ENCODE measurements around the gene TCEA2.

The TCEA2 gene

GRCh38 chr20:64099086-64099786, 36.2 kb downstream of the TCEA2 start:
- no peak for FAIRE-seq

GRCh38 chr20:64099880-64100565, 37.0 kb downstream of the TCEA2 start:
- FAIRE-seq = no peak

GRCh38 chr20:64100566-64100888, 37.5 kb downstream of the TCEA2 start:
- no peak for FAIRE-seq

DNA sequence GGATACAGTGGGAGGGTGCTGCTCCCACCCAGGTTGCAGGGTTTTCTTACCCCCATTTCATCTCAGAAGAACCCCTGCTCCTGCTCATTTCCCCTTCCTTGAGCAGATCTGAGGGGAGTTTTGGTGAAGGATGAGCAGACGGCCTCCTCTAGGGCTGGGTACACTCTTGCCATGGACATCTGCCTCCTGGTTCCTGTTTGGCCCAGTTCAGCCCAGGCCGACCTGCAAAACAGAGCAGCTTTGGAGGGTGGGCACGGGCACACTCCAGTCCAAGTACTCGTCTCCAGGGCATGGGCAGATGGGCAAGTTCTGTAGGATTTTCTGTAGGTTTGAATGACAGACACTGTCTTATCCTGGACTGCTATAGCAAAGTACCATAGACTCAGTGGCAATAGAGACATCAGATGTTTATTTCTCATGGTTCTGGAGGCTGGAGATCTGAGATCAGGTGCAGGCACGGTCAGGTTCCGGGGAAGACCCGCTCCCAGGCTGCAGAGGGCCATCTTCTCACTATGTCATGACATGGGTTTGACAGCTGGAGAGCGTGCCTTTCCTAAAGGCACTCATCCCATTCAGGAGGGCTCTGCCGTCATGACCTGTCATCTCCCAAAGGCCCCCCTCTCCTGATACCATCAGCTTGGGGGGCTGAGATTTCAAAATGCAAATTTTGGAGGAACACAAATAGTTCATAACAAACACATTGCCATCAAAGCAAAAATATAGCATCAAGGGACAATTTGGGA, 38.1 kb downstream of the TCEA2 start:
- FAIRE-seq = no peak

DNA sequence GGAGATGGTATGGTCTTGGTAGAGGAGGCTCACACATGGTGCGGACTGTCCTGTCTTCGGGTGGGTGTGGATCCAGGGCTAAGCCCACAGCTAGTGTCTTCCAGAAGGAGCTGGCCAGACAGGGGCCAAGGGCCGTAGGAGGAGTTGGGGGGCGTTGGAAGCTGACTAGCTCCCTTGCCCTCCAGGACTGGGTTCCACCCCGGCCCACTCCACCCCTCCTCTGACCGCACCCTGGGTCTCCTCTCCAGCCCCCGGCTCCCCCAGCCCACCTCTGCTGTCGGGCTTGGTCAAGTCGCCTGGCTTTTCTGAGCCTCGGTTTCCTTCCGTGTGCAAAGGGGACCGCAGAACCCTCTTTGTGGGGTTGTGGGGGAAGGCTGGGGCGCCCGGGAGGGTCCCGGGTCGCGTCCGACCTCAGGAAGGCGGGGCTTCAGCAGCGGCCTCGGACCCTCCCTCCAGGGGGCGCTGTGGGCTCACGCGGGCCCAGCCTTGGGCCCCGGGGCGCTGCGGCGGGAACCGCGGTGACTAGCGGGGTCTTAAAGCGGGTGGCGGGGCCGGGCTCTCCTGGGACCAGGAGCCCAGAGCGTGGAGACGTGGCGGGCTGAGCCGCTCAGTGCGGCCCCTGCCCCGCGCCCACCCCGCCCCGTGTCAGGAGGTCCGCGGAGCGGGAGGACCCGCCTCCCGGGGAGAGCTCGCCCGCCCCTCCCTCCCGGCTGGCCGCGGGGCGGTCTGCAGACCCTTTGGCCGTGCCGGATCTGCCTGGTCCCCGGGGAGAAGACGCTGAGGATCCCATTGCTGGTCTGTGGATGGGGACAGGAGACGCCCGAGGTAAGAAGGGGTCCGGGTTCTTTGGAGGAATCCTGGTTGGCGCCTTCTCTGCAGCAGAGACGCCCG, 39.0 kb downstream of the TCEA2 start:
- no peak for FAIRE-seq

DNA sequence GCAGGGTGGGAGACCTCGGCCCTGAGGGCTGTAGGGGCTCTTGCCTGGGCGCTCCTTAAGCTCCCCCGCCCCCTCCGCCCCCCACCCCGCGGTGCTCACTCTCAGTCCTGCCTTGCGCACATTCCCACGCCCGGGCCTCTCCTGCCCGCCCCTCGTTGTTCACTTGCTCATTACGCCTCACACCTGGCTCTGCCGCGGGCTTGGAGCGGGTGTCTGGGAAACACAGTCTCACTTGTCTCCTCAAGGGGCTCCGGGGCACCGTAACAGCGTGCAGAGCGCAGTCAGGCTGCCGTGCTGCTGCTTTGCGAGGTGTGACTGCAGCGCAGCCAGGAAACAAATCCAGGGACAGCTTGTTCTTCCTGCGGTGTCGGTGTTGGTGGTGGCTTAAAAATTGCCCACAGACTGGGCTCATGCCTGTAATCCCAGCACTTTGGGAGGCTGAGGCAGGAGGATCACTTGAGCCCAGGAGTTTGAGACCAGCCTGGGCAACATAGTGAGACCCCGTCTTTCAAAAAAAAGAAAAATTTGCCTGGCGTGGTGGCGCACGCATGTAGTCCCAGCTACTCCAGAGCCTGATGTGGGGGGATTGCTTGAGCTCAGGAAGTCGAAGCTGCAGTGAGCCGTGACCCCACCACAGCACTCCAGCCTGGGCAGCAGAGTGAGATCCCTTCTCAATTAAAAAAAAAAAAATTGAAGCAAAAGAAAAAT, 39.8 kb downstream of the TCEA2 start:
- no peak for FAIRE-seq

DNA sequence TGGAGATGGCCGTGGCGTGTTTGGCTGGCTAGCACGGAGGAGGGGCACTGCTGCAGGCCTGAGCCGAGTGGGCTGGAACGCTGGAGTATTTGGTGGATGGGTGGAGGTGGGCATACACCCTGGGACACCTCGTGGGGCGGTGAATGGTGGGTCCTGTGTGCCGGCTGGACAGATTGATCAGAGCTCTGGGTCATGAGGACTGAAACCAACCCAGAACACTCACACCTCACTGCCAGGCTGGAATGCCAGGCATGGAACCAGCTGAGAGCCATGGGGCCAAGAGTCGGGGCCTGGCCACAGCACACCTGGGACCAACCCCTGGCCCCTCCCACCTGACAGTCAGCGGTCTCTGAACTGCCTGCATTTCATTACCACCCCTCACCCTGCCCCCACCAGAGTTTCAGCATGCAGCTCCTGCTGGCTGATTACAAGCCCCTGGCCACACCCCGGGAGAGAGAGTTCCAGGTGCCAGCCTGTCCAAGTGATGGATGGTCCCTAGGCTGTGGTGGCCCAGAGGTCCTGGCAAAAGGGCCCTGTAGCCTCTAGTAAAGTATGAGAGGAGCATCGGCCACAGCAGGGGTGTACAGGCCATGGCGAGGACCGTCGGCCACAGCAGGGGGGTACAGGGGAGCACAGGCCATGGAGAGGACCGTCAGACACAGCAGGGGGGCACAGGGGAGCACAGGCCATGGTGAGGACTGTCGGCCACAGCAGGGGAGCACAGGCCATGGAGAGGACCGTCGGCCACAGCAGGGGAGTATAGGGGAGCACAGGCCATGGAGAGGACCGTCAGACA, 41.1 kb downstream of the TCEA2 start:
- no peak for FAIRE-seq

DNA sequence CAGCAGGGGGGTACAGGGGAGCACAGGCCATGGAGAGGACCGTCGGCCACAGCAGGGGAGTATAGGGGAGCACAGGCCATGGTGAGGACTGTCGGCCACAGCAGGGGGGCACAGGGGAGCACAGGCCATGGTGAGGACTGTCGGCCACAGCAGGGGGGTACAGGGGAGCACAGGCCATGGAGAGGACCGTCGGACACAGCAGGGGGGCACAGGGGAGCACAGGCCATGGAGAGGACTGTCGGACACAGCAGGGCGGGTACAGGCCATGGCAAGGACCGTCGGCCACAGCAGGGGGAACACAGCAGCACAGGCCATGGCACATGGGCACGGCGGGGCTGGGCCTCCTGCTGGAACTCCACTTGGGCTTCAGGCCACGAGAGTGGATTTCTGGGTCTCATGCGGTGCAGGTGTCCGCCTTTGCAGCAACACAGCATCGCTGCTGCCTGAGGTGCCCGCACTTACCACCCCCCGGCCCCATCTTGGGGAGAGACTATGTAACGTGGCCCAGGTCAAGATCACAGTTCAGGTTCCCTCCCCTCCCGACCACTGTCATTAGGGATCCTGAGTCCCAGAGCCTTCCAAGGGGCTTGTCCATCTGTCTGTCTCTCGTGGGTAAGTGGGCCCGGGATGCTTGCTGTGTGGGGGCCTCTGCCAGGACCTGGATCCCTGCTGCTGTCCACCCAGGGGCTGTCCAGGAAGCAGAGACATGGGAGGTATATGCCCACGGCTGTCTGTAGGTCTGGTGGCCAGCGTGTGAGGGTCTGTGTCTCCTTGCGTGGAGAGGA, 41.9 kb downstream of the TCEA2 start:
- FAIRE-seq = no peak

GRCh38 chr20:64105846-64106434, 42.9 kb downstream of the TCEA2 start:
- no peak for FAIRE-seq

DNA sequence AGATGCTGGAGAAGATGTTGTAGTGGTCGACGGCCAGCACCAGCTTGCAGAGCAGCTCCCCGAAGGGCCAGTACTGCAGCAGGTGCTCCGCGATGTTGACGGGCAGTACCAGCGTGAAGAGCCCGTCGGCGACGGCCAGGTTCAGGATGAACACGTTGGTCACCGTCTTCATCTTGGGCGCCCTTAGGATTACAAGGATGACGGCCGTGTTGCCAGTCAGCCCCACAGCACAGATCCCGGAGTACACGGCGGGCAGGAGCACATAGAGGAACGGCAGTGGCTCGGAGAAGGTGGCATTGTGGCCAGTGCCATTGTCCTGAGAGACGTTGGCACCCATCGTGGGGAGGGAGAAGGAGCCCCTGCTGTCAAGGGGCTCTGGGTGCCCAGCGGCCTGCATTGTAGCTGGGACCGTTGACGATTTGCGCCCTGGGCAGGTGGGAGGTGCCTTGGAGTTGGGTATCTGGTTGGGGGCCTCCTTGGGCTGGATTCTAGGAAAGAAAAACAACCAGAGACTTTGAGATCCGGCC, 43.5 kb downstream of the TCEA2 start:
- FAIRE-seq = no peak

DNA sequence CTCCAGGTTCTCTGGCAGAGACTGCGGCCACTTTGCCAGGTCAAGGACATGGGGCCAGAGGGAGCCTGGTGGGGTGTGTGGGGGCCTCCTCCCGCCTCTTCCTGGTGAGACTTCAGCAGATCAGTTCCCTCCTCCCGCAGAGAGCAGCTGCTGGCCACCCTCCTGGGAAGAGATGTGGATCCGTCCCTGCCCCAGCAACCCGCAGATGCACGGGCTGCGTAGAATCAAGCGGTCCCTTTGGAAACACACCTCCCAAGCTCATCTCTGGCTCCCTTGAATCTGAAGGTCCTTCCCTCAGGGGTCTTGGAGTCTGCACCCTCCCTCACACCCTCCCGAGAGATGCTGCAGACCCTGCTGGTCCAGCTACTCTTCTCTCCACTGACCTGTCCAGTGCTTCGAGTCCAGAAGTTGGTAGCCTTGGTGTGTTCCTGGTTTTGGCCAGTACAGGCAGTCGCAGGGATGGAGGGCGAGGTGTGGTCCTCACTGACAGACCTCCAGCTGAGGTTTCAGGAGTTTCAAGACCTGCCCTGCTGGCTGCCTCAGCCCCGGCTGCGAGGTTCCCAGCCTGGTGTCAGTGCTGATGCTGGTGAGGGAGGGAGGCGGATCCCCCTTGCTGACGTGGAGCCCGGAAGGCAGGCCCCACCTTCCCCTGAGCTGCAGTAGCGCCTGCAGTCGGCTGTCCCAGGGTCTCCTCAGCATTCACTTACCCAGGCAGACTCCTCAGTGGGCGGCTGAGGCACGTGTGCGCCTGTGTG, 44.2 kb downstream of the TCEA2 start, which contains the start of gene NPBWR2:
Gene NPBWR2 (minus strand): TSS at position 585 of the 755 bp plus-strand sequence. CDS start 734 bp downstream, outside the sequence.
- FAIRE-seq = no peak

- no peak for FAIRE-seq
Measured at GRCh38 chr20:64107736-64108457, 44.9 kb downstream of the TCEA2 start.

DNA sequence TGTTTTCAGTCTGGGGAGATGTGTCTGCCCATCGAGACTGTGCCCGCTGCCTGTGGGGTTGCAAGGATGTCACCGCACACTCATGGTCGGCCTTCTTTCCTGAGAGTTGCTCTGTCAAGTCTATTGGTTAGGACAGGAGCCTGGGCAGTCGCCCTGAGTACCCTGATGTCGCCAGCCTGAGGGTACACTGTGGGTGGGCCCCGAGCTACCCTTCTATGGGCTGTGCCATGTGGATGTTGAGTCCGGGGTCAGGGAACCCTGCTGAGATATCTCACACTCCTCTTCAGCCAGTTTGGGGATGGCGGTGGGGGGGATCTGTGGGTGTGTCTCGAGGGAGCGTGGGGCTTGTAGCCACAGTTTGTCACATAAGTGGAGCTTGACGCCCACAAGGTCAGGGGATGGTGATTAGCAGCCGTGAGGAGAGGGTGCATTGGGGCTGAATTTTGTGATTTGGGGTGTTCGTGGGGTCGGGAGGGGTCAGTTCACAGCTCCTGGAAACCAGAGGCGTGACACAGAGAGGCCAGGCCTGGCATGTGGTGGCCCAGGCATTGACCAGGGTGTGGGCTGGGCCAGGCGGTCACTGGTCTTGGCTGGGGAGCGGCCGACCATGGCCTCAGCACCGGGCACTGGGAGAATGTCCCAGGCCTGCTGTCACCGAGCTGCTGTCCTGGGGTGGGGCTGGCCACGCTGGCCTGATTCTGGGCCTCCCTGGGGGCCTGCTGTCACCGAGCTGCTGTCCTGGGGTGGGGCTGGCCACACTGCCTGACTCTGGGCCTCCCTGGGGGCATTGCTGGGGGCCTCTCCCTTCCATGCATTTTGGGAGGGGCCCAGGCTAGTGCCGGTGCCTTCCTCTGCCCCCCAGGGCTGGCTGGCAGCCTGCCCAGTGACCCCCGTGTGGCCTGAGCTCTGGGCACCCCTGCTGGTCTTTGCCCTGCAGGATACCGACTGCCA, 46.0 kb downstream of the TCEA2 start:
- no peak for FAIRE-seq

- no peak for FAIRE-seq
Measured at GRCh38 chr20:64109831-64110391, 46.9 kb downstream of the TCEA2 start.

DNA sequence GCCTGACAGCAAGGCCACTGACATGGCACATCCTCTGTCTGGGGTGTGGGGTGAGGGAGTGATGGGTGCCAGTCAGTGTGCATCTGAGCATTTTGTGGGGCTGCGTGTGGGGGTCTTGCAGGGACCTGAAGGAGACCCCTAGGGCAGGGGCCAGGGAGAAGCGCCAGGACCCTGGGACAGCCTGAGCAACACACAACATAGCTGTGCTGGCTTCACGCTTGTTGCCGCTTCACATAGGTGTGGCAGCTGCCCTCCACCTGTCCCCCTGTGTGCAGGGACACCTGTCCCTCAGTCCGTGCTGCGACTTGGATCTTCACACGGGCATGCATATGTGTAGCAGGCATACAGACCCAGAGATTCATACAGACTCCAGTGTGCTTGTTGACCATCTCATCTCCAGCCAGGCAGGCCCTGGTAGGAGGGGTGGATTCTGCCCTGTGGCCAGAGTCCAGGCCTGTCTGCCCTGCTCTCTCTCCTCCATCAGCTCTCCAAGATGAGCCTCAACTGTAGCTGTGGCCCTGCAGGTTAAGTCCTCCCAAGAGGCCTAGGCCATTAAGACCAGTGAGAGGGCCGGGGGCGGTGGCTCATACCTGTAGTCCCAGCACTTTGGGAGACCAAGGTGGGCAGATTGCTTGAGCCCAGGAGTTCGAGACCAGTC, 47.5 kb downstream of the TCEA2 start:
- FAIRE-seq = no peak

Data from endometrium (tissue), 2 donors.